Upper lobe of left lung (tissue), 4 donors: Measurements from ENCODE around the gene ARHGAP10.

Experiments
- EP300 ChIP-seq, 4 donors: sonication (generic); formaldehyde crosslinking; IDR thresholded peaks; one replicate each; pipeline ENCODE4 v1.5.1; 2017; ENCODE audit warnings: antibody characterized with exemption in 4 of 4, control low read depth in 2 of 4
- POLR2A ChIP-seq, 4 donors: fragments of 450-650 bp; IDR thresholded peaks; one replicate each; pipeline ENCODE4 v1.5.1; 2016 to 2017; ENCODE audit warnings: antibody characterized with exemption in 4 of 4, mild to moderate bottlenecking in 2 of 4
- POLR2AphosphoS5 ChIP-seq, 2 donors: sonication (generic); formaldehyde crosslinking; IDR thresholded peaks; one replicate each; pipeline ENCODE4 v1.5.1; 2017; ENCODE audit warnings: antibody characterized with exemption in 2 of 2
- TF ChIP-seq, protein P1 (sequence below), 6 experiments: fragments of 450-650 bp in 4 of 6; fragments of 200-600 bp in 2 of 6; sonication (generic) in 2 of 6; IDR thresholded peaks; one replicate each; pipeline ENCODE4 v1.5.1; 2016 to 2019; ENCODE audit warnings: antibody characterized with exemption in 6 of 6

DNA sequence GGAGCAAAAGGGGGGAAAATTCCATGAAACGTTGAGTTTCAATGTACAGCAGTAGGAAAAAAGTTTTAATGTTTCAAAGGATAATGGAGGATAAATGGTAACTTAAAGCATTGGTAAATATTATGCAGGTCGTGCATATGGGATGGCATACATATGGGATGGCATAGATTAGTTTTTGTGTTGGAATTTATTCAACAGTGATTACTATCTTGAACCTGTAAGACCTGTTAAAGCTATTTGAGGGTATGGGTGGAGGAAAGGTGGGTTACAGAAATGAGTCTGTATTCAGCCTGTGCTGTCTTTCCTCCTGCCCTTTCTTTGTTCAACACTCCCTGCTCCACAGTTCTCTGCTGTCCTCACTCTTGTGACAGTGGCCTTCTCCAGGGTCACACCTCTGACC is 54.6 kb downstream of the ARHGAP10 start:
- TF ChIP-seq, protein P1, sequence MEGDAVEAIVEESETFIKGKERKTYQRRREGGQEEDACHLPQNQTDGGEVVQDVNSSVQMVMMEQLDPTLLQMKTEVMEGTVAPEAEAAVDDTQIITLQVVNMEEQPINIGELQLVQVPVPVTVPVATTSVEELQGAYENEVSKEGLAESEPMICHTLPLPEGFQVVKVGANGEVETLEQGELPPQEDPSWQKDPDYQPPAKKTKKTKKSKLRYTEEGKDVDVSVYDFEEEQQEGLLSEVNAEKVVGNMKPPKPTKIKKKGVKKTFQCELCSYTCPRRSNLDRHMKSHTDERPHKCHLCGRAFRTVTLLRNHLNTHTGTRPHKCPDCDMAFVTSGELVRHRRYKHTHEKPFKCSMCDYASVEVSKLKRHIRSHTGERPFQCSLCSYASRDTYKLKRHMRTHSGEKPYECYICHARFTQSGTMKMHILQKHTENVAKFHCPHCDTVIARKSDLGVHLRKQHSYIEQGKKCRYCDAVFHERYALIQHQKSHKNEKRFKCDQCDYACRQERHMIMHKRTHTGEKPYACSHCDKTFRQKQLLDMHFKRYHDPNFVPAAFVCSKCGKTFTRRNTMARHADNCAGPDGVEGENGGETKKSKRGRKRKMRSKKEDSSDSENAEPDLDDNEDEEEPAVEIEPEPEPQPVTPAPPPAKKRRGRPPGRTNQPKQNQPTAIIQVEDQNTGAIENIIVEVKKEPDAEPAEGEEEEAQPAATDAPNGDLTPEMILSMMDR (IDR thresholded peaks at IDR 0.05): no peak
- TF ChIP-seq EP300 (IDR thresholded peaks at IDR 0.05) (no peak), POLR2AphosphoS5 (IDR thresholded peaks at IDR 0.05) (no peak), POLR2A (IDR thresholded peaks at IDR 0.05) (no peak)
